ENCODE results near the gene TMEM184A. TPM values are rescaled to one million over a fixed set of nuclear protein-coding genes. Genes with fewer than 3 reads are reported as not detected.

The TMEM184A gene
- total and polyA plus RNA-seq, 2 of the 13 experiments (the other 11 are each of a cell fraction or from before 2014, with no cell fraction given): 9.5 to 20.4 TPM

DNA sequence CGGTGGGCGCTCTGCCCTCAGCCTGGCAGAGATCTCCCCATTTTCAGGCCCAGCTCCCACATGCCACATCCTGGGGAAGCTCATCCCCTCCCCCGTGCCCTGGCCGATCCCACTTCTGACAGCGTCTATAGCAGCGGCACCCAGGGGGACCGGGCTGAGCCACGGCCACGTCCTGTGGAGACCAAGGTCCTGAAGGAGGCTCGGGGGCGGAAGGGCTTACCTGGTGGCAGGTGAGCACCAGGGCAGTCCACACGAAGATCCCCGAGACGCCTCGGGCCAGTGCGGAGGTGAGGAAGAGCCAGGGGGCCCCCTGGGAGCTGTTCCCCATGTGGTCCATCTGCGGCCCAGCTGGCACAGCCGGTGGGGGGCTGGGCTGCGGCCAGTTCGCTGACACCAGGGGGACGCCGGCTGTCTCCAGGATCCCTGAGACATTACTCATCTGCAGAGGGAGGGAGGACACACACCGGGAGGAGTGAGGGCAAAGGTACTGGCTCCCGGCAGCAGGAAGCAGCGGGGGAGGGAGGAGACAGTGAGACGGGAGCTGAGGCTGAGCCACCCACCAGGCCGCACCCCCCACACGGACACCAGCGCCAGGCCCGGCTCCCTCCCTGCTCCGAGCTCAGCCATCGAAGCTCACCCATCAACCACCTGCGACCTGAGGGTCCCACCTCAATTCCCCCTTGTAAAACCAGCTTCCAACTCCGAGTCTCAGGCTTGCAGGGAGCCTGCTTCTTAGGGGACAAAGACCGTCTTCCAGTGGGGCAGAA lies 776 bp downstream of the TMEM184A start (continued):
- TF ChIP-seq, protein P1, sequence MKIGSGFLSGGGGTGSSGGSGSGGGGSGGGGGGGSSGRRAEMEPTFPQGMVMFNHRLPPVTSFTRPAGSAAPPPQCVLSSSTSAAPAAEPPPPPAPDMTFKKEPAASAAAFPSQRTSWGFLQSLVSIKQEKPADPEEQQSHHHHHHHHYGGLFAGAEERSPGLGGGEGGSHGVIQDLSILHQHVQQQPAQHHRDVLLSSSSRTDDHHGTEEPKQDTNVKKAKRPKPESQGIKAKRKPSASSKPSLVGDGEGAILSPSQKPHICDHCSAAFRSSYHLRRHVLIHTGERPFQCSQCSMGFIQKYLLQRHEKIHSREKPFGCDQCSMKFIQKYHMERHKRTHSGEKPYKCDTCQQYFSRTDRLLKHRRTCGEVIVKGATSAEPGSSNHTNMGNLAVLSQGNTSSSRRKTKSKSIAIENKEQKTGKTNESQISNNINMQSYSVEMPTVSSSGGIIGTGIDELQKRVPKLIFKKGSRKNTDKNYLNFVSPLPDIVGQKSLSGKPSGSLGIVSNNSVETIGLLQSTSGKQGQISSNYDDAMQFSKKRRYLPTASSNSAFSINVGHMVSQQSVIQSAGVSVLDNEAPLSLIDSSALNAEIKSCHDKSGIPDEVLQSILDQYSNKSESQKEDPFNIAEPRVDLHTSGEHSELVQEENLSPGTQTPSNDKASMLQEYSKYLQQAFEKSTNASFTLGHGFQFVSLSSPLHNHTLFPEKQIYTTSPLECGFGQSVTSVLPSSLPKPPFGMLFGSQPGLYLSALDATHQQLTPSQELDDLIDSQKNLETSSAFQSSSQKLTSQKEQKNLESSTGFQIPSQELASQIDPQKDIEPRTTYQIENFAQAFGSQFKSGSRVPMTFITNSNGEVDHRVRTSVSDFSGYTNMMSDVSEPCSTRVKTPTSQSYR (CRISPR knock-in tag; IDR thresholded peaks at IDR 0.05; ENCODE audit: borderline replicate concordance): peak; percentile 81
- TF ChIP-seq SCMH1 (CRISPR knock-in tag; IDR thresholded peaks at IDR 0.05; ENCODE audit: borderline replicate concordance): no peak
- peak; percentile 98 for TF ChIP-seq ZNF263 (CRISPR knock-in tag; IDR thresholded peaks at IDR 0.05)
- TF ChIP-seq ZNF503 (CRISPR knock-in tag; IDR thresholded peaks at IDR 0.05): no peak
- no peak for TF ChIP-seq ZNF234 (CRISPR knock-in tag; conservative IDR thresholded peaks at IDR 0.05)
- no peak for TF ChIP-seq JARID2 (CRISPR knock-in tag; IDR thresholded peaks at IDR 0.05; ENCODE audit: insufficient replicate concordance)
- TF ChIP-seq ZNF740 (CRISPR knock-in tag; IDR thresholded peaks at IDR 0.05): peak; percentile 98
- no peak for TF ChIP-seq NR0B2 (CRISPR knock-in tag; IDR thresholded peaks at IDR 0.05)
- TF ChIP-seq SMC3 (IDR thresholded peaks at IDR 0.05; ENCODE audit: low read length): no peak
- TF ChIP-seq ZBTB7B (CRISPR knock-in tag; IDR thresholded peaks at IDR 0.05): peak; percentile 52
- no peak for TF ChIP-seq STAG1 (CRISPR knock-in tag; IDR thresholded peaks at IDR 0.05)
- no peak for TF ChIP-seq ZNF335 (CRISPR knock-in tag; IDR thresholded peaks at IDR 0.05)
- TF ChIP-seq, protein P2, sequence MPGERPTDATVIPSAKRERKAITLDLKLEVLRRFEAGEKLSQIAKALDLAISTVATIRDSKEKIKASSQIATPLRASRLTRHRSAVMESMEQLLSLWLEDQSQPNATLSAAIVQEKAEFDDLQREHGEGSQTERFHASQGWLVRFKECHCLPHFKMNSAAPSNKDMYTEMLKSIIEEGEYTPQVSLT (CRISPR knock-in tag; IDR thresholded peaks at IDR 0.05; ENCODE audit: borderline replicate concordance, low read depth): no peak
- no peak for TF ChIP-seq ARID2 (CRISPR knock-in tag; IDR thresholded peaks at IDR 0.05; ENCODE audit: borderline replicate concordance)
- TF ChIP-seq CSRNP2 (CRISPR knock-in tag; conservative IDR thresholded peaks at IDR 0.05; ENCODE audit: low read depth): no peak
- peak; percentile 77 for TF ChIP-seq JUND (CRISPR knock-in tag; IDR thresholded peaks at IDR 0.05)
- TF ChIP-seq ZNF10 (CRISPR knock-in tag; IDR thresholded peaks at IDR 0.05; ENCODE audit: borderline replicate concordance, low read depth): no peak
- no peak for TF ChIP-seq SALL2 (CRISPR knock-in tag; IDR thresholded peaks at IDR 0.05)
- TF ChIP-seq RAD21 (CRISPR knock-in tag; IDR thresholded peaks at IDR 0.05): no peak
- peak; percentile 76 for TF ChIP-seq ZSCAN25 (CRISPR knock-in tag; IDR thresholded peaks at IDR 0.05)
- TF ChIP-seq SRY (CRISPR knock-in tag; IDR thresholded peaks at IDR 0.05): 0 out of 2 replicates have a peak, but pooled peaks have one; percentile 8
- TF ChIP-seq KLF11 (CRISPR knock-in tag; IDR thresholded peaks at IDR 0.05): no peak

Data from HepG2 (cell line).